Muscle of leg (tissue), 11 donors: Measurements from ENCODE around the gene MSI2. TPM values are rescaled to one million over a fixed set of nuclear protein-coding genes. Genes with fewer than 3 reads are reported as not detected.
A peak's percentile ranks its signal among the peaks of the same experiment; 100 is the strongest.

Experiments
- DNase-seq: peaks from one replicate; pipeline ENCODE4 v3.0.0; 2013
- H3K27ac ChIP-seq: one replicate; pipeline ENCODE4 v1.5.1; 2013; ENCODE audit warnings: mild to moderate bottlenecking, low read length, control low read depth
- H3K27me3 ChIP-seq: one replicate; pipeline ENCODE4 v1.6.1; 2013; ENCODE audit warnings: low read length; ENCODE audit not compliant: control insufficient read depth, insufficient read depth
- H3K36me3 ChIP-seq: one replicate; pipeline ENCODE4 v1.6.1; 2013; ENCODE audit warnings: low read length; ENCODE audit not compliant: control insufficient read depth, insufficient read depth
- H3K4me1 ChIP-seq: one replicate; pipeline ENCODE4 v1.6.1; 2013; ENCODE audit warnings: low read length; ENCODE audit not compliant: control insufficient read depth, insufficient read depth
- H3K4me3 ChIP-seq: one replicate; pipeline ENCODE4 v1.5.1; 2013; ENCODE audit warnings: low read length, control low read depth
- H3K9me3 ChIP-seq: replicated peaks from 2 replicates; pipeline ENCODE4 v1.6.1; 2013; ENCODE audit warnings: low read depth, low read length; ENCODE audit not compliant: control insufficient read depth
- WGBS: methylation state at CpG from one replicate; pipeline ENCODE4 v1.1.5; 2013; ENCODE audit warnings: missing lambda C conversion rate; ENCODE audit not compliant: insufficient coverage; 5-methylcytosine and 5-hydroxymethylcytosine counted together
- polyA plus RNA-seq, 8 donors: library from polyadenylated mRNA; unstranded; fragments of 120-200 nt; gene quantifications; one replicate each; pipeline versions ENCODE4 v1.2.1 to v1.2.3, GENCODE V29; 2013; ENCODE audit warnings: inconsistent platforms in 1 of 8, low replicate concordance in 1 of 8; ENCODE audit not compliant: insufficient read length in 8 of 8, insufficient read depth in 1 of 8
- total RNA-seq: library from RNA; stranded (reverse); fragments of 120-200 nt; gene quantifications from one replicate; pipeline ENCODE4 v1.2.4, GENCODE V29; 2013

Gene MSI2
- total and polyA plus RNA-seq, 9 donors: 21.5 to 32.0 (median 27.4) TPM

DNA sequence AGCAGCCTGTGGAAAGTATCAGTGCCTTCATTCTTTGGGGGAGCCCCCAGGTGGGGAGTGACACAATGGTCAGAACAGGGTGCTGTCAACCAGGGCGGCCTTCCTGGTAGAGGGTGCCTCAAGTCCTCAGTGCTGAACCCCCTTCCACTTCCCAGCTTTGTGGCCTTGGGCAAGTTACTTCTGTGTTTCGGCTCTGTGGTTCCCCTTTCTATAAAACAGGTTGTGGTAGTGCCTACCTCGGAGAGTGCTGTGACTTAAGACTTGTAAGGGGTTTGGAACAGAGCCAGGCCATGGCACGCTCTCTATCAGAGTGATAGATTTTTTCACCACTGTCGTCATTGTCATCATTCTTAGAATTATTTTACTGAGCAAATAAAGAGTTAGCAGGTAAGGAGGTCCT is 347.7 kb downstream of the MSI2 start:
- H3K4me1 ChIP-seq: peaks cover 48% of the 10 kb centered on the region
- no peaks in the 10 kb centered on the region for H3K36me3 ChIP-seq
- H3K9me3 ChIP-seq: no peaks in the 10 kb centered on the region
- H3K27me3 ChIP-seq: peaks cover 3% of the 10 kb centered on the region
- WGBS: no CpG with 5 or more reads among the region's 5 CpGs
- no peak for DNase-seq
- H3K27ac ChIP-seq: peak overlapping the region; percentile 84
- H3K4me3 ChIP-seq: no peak overlapping the region

DNA sequence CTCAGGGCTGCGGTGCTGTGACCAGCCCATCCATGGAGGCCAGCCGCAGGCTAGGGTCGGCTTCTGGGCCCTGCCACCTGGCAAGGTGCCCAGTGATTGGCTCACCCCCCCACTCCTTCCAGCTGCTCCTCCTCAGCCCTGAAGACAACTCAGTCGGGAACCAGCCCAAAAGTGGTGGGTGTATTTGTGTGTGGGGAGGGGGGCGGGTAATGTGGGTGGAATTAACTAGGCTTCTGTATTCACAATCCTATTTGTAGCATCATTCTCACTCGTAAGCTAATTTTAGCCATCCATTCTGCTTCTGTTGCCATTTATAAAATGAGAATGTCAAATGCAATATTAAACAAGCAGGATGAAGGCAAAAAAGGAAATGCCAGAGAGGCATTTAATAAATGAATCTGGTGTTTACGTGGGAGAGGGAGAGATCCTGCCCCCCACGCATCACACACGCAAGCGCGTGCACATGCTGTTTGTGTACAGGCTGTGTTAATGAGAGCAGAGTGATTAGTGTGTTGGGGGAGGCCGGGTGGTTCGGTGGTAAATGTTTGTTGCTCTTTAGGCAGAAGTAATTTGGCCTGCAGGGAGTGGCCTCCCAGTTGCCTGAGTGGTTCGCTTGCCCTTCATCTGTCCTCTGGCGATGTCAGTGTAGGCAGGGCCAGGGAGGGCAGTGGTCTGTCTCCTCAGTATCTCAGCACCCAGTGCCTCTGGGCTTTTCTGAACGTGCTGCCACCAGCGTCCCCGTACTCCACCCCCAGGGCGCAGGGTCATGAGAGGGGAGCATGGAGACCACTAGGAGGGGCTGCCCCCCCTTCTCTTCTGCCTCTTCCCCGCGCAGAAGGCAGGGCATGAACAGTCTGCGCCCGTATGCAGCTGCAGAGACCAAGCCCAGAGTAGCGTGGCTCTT is 348.7 kb downstream of the MSI2 start:
- Histone ChIP-seq H3K36me3 (no peaks in the 10 kb centered on the region), H3K9me3 (no peaks in the 10 kb centered on the region), H3K4me3 (no peak overlapping the region), H3K4me1 (peaks cover 48% of the 10 kb centered on the region), H3K27ac (peak overlapping the region; percentile 84), H3K27me3 (peaks cover 3% of the 10 kb centered on the region)
- peak; percentile 47 for DNase-seq
- WGBS: 41% methylated on average over 14 of the region's 24 CpGs

- DNase-seq: peak; percentile 80
- Histone ChIP-seq H3K27me3 (peaks cover 3% of the 10 kb centered on the region), H3K9me3 (no peaks in the 10 kb centered on the region), H3K4me1 (peaks cover 48% of the 10 kb centered on the region), H3K36me3 (no peaks in the 10 kb centered on the region), H3K27ac (peak overlapping the region; percentile 84), H3K4me3 (no peak overlapping the region)
- 14% methylated on average over 3 of the region's 5 CpGs for WGBS
These were observed 349.4 kb downstream of the MSI2 start for GRCh38 chr17:57605675-57606105.

- peaks cover 48% of the 10 kb centered on the region for H3K4me1 ChIP-seq
- H3K27ac ChIP-seq: peak overlapping the region; percentile 84
- no peak overlapping the region for H3K4me3 ChIP-seq
- 82% methylated on average over 3 of the region's 6 CpGs for WGBS
- peaks cover 3% of the 10 kb centered on the region for H3K27me3 ChIP-seq
- no peaks in the 10 kb centered on the region for H3K9me3 ChIP-seq
- DNase-seq: no peak
- no peaks in the 10 kb centered on the region for H3K36me3 ChIP-seq
These were observed 350.0 kb downstream of the MSI2 start for GRCh38 chr17:57606111-57606875.

GRCh38 chr17:57607553-57608120 is 351.3 kb downstream of the MSI2 start:
- Histone ChIP-seq H3K27me3 (peaks cover 3% of the 10 kb centered on the region), H3K27ac (peak overlapping the region; percentile 47), H3K4me3 (no peak overlapping the region), H3K9me3 (no peaks in the 10 kb centered on the region), H3K4me1 (peaks cover 48% of the 10 kb centered on the region), H3K36me3 (no peaks in the 10 kb centered on the region)
- 77% methylated on average over 5 of the region's 12 CpGs for WGBS
- DNase-seq: no peak

- no peaks in the 10 kb centered on the region for H3K9me3 ChIP-seq
- peaks cover 3% of the 10 kb centered on the region for H3K27me3 ChIP-seq
- H3K27ac ChIP-seq: no peak overlapping the region
- H3K4me1 ChIP-seq: peaks cover 44% of the 10 kb centered on the region
- no peak for DNase-seq
- 90% methylated on average over 11 of the region's 12 CpGs for WGBS
- H3K36me3 ChIP-seq: no peaks in the 10 kb centered on the region
- H3K4me3 ChIP-seq: no peak overlapping the region
These were observed 352.2 kb downstream of the MSI2 start for GRCh38 chr17:57608369-57609124.

DNA sequence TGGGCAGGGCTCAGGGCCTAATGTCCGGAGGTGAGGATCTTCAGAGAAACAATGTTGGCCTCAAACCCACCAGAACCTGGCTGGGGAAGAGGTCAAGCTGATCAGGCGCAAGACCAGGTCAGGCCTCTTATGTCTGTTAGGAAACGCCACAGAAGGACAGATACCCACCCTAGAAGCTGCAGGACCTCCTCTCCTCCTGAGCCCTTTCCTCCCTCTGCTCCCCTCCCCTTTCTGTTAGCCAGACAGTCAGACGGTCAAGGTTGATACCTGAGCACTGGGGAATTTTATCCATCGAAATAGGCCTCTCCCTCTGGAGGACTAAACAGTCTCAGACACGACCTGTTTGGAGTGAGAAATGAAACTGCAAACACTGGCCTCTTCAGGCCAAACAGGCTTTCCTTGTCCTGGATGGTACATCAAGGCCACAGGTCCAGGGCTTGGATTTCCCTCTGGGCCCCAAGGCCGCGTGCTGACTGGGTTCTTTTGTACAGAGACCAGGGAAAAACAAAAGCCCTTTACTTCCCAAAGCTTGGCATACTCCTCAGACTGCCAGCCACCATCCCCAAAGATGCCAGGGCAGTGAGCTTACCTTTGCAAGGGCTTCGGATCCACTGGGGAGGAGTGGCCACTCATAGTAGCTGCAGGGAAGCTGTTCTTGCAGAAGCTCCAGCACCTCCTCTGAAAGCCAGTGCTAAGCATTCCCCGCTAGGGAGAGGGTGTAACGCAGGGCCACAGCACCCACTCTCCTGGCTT is 353.0 kb downstream of the MSI2 start:
- 82% methylated on average over 7 of the region's 11 CpGs for WGBS
- no peak for DNase-seq
- peaks cover 3% of the 10 kb centered on the region for H3K27me3 ChIP-seq
- H3K4me3 ChIP-seq: no peak overlapping the region
- no peak overlapping the region for H3K27ac ChIP-seq
- no peaks in the 10 kb centered on the region for H3K36me3 ChIP-seq
- H3K4me1 ChIP-seq: peaks cover 36% of the 10 kb centered on the region
- H3K9me3 ChIP-seq: no peaks in the 10 kb centered on the region

GRCh38 chr17:57609878-57610270 is 353.6 kb downstream of the MSI2 start:
- Histone ChIP-seq H3K27me3 (peaks cover 3% of the 10 kb centered on the region), H3K9me3 (no peaks in the 10 kb centered on the region), H3K36me3 (no peaks in the 10 kb centered on the region), H3K4me1 (peaks cover 31% of the 10 kb centered on the region), H3K27ac (no peak overlapping the region), H3K4me3 (no peak overlapping the region)
- no peak for DNase-seq
- WGBS: 81% methylated on average over 6 of the region's 13 CpGs
